NCI-H2196 treated with DMSO at 0.1 percent for 48 hours (cell line): ENCODE measurements around the gene POLR2E.
"Not testable (repeated sequence)": the region's sequence is repeated elsewhere in the genome, so short reads cannot be mapped to it uniquely, and the experiment has no call there.

Experiments used
- DNase-seq: peaks from one replicate; lab custom pipeline; 2025; ENCODE audit not compliant: unreplicated experiment; lab: John Stamatoyannopoulos, UW

The POLR2E gene

GRCh38 chr19:1126984-1127760, 32.0 kb upstream of the POLR2E start:
- no peak for DNase-seq

DNA sequence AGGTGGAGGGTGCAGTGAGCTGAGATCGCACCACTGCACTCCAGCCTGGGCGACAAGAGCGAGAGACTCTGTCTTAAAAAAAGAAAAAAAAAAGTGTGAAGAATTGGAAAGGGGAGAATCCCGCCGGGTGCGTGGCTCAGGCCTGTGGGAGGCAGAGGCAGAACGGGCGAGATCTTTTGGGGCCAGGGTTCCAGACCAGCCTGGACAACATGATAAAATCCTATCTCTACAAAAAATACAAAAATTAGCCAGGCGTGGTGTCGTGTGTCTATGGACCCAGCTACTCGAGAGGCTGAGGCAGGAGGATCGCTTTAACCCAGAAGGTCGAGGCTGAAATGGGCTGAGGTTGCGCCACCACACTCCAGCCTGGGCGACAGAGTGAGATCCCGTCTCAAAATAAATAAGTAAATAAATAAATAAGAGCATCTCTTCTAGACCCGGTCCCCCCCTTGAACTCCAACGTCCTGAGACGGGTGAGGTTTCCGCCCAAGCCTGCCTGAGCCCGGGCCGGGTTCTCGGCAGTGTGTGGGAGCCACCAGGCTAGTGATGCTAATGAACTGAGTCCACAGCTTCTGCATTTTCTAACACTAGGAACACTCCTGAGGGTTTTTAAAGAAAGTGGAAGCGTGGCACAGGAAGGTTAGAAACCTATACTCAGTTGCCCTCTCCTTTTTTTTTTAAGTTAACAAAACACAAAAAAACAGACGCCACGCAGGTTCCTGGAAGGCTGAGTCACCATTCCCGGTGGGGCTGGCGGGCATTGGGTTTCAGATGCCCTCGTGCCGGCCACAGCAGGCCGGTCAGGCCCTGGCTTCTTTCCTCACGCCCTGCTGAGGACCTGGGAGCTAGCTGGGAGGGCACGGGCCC, 30.7 kb upstream of the POLR2E start:
- DNase-seq: no peak

GRCh38 chr19:1123885-1124677, 28.9 kb upstream of the POLR2E start:
- DNase-seq: no peak

DNA sequence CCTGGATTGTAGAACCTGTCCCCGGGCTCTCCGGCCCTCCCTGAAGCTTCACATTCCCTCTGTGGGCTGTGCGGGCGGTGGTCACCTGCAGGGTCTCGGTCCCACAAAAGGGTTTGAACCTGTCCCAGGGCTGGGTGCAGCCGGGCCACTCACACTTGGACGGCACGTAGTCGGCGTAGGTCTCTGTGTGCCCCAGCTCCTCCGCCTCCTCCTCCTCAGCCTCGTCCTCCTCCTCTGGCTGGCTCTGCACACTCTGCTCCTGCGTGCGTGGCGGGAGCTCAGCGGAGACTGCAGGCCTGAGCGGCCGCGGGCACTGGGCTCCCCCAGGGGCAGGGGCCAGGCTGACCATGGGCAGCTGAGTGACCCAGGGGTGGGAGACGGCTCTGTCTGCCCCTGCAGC, 28.2 kb upstream of the POLR2E start:
- no peak for DNase-seq

DNA sequence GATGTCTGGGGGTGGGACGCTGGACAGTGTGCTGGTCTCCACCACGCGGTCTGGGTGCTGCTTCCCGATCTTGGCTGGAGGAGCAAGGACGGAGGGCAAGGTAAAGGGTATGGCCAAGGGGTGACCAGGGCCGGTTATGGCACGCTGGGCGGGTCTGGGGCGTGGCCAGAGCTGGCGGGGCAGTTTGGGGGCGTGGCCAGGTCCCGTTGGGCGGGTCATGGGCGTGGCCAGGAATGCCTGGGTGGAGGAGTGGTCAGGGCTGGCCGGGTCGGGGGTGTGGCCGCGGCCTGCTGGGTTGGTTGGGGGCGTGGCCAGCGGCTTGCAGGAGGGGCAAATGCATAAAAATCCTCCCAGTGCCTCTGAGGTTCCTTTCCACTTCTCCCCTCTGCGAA, 27.8 kb upstream of the POLR2E start:
- peak; percentile 25 for DNase-seq

- no peak for DNase-seq
Measured at GRCh38 chr19:1122021-1122971, 27.1 kb upstream of the POLR2E start.

- no peak for DNase-seq
Measured at GRCh38 chr19:1121395-1121794, 26.2 kb upstream of the POLR2E start.

DNA sequence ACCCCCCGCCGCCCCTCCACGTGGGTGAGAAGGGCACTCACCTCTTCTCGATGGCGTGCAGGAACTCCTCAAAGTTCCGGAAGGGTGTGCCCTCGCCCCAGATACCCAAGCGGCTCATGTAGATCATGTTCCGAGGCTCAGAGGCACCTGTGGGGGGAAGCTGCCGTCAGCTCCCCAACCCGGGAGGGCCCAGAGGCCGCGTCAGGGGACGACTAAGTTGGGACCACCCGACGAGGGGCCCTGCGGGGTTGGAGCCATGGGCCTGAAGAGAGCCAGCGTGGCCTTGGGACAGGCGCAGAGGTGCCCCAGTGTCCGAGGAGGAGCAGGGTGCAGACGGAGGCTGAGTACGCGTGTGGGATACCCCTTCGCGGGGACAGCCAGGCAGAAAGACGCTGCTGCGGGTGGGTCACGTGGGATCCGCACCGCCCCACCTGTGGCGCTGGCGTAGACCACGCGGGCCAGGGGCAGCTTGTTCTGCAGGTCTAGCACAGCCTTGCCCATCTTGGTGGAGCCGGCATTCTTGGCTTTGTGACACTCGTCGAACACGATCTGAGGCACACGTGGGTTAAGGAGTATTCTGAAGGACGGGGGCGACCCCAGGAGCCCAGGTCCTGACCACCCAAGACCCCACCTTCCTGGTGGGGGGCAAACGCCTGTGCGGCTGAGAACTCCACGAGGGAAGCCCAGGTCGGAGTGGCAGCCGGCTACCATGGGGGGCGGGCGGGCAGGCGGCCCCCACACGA, 24.5 kb upstream of the POLR2E start:
- DNase-seq: no peak

DNA sequence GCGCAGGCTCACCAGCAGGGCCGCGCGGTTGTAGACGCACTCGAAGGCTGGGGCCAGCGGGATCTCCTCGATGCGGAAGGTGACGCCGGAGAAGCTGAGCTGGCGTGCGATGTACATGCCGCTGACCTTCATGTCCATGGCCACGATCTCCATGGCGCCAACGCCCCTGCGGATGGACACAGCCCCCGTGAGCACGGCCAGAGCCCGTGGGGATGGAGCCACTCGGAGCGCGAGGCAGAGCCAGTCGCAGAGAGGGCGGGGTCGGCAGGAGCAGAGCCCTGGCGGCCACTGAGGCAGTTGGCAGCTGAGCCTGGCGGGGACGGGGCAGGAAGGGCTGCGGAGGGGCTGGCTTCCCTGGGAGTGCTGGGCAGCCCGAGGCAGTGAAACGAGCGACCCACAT, 23.8 kb upstream of the POLR2E start:
- DNase-seq: no peak

DNA sequence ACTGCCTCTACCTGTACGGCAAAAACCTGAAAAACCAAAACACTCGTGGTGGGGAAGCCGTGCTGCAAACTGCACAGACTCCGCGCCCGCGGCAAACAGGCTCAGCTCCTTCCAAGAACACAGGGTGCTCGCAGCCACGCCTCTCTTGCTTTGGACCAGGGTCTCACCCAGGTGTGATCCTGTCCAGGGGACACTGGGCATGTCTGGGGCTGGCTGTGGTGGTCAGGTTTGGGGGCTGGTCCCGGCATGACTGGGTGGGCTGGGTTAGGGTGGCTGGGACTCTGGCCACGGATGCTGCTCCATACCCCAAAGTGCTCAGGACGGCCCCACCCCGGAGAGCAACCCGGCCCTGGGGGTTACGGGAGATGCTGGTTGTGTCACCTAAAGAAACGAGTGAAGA, 22.5 kb upstream of the POLR2E start:
- DNase-seq: no peak

GRCh38 chr19:1116726-1117581, 21.8 kb upstream of the POLR2E start:
- DNase-seq: no peak

DNA sequence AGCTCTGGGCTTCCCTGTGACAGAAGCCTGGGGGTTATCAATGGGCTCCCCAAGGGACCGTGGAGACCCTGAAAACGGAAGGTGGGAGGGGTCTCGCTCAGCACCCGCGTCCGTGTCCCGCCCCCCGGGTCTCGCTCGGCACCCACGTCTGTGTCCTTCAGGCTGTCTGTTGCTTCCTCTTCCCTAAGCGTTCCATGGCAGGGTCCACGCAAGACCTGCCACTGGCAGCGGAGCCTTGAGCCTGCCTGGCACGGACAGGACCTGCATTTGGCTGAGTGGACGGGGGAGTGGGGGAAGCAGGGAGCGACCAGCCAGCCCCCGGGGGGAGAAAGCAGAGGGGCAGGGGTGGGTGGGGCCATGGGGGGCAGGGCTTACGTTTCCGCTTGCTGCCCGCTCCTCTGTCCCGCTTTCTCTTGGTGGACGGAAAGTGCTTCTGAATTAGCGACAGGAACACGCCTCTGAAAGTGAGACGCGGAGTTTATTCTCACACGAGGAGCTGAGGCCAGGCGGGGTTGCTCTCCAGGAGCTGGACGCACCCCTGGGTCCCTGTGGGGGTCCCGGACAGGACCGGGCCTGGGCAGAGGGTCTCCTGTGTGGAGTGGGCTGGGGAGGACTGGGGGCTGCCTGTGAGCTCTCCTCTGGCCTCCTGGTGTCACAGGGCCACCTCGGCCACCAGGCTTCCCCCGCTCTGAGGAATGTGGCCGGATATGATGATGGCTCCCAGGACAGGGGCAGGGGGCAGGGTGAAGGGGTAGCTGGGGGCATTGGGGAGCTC, 20.7 kb upstream of the POLR2E start:
- no peak for DNase-seq

GRCh38 chr19:1114728-1115127, 19.6 kb upstream of the POLR2E start:
- not testable (repeated sequence) for DNase-seq

DNA sequence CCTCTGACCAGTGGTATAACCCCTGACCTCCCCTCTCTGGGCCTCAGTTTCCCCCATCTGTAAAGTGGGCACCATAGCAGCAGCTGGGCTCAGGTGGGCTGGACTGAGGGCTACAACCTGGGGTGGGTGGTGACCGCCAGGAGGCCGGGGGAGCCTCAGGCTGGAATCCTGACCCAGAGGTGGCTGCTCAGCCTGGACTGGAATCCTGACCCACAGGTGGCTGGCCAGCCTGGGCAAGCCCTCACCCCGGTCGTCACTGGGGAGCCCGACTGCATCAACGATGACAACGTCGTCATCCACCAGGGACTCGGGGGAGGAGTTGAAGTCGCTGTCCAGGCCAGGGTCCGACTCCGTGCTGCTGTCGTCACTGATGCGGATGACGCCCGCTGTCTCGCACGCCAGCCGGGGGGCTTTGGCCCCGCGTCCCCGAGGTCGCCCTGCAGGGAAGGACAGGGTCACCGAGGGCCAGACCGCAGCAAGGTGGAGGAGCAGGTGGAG, 18.9 kb upstream of the POLR2E start:
- DNase-seq: no peak

GRCh38 chr19:1113030-1113985, 18.1 kb upstream of the POLR2E start:
- peak; percentile 85 for DNase-seq

GRCh38 chr19:1112268-1113029, 17.3 kb upstream of the POLR2E start:
- no peak for DNase-seq
